HepG2 (cell line): ENCODE results near the gene SLC50A1. TPM values are rescaled to one million over a fixed set of nuclear protein-coding genes. Genes with fewer than 3 reads are reported as not detected.

Source experiments
- ATF6 ChIP-seq: sonication (generic); formaldehyde crosslinking; conservative IDR thresholded peaks from 2 replicates; pipeline ENCODE4 v1.4.0; 2020; ENCODE audit warnings: missing genetic modification reagents
- GMEB1 ChIP-seq: sonication (generic); formaldehyde crosslinking; IDR thresholded peaks from 2 replicates; pipeline ENCODE4 v1.5.1; 2020; ENCODE audit warnings: missing genetic modification reagents, mild to moderate bottlenecking, borderline replicate concordance
- HOMEZ ChIP-seq: IDR thresholded peaks from 2 replicates; pipeline ENCODE4 v1.6.1; 2016; ENCODE audit warnings: low read depth
- ISL2 ChIP-seq: sonication (generic); formaldehyde crosslinking; IDR thresholded peaks from 2 replicates; pipeline ENCODE4 v1.5.0; 2020; ENCODE audit warnings: missing genetic modification reagents
- PHF21A ChIP-seq: sonication (generic); formaldehyde crosslinking; IDR thresholded peaks from 2 replicates; pipeline ENCODE4 v1.5.0; 2020; ENCODE audit warnings: mild to moderate bottlenecking, missing genetic modification reagents
- POGK ChIP-seq: sonication (generic); formaldehyde crosslinking; conservative IDR thresholded peaks from 2 replicates; pipeline ENCODE4 v1.8.0; 2022; ENCODE audit warnings: mild to moderate bottlenecking, moderate library complexity, missing genetic modification reagents
- SNAPC5 ChIP-seq: sonication (generic); formaldehyde crosslinking; IDR thresholded peaks from 2 replicates; pipeline ENCODE4 v1.8.1; 2023; ENCODE audit warnings: mild to moderate bottlenecking, missing genetic modification reagents, borderline replicate concordance
- STAG1 ChIP-seq: sonication (generic); formaldehyde crosslinking; IDR thresholded peaks from 2 replicates; pipeline ENCODE4 v1.4.0; 2020; ENCODE audit warnings: missing genetic modification reagents
- TBX3 ChIP-seq: fragments of 450-650 bp; IDR thresholded peaks from 2 replicates; pipeline ENCODE4 v1.6.1; 2017; ENCODE audit warnings: antibody characterized with exemption, mild to moderate bottlenecking, inconsistent platforms, borderline replicate concordance
- U2AF1 ChIP-seq: fragments of 200-400 bp; formaldehyde crosslinking; optimal IDR thresholded peaks from 2 replicates; pipeline ENCODE3; 2017; ENCODE audit warnings: mild to moderate bottlenecking, low read depth, low read length
- ZKSCAN8 ChIP-seq: IDR thresholded peaks from 2 replicates; pipeline ENCODE4 v1.6.1; 2016; ENCODE audit warnings: borderline replicate concordance, missing genetic modification reagents, missing compliant biosample characterization
- ZNF18 ChIP-seq: sonication (generic); formaldehyde crosslinking; IDR thresholded peaks from 2 replicates; pipeline ENCODE4 v1.8.0; 2022; ENCODE audit warnings: mild to moderate bottlenecking, missing genetic modification reagents; ENCODE audit not compliant: insufficient replicate concordance
- ZNF280D ChIP-seq: sonication (generic); formaldehyde crosslinking; IDR thresholded peaks from 2 replicates; pipeline ENCODE4 v1.5.1; 2020; ENCODE audit warnings: mild to moderate bottlenecking, missing genetic modification reagents
- ZNF33A ChIP-seq: sonication (generic); formaldehyde crosslinking; IDR thresholded peaks from 2 replicates; pipeline ENCODE4 v1.5.1; 2020; ENCODE audit warnings: missing genetic modification reagents, mild to moderate bottlenecking, moderate library complexity, borderline replicate concordance
- ZNF44 ChIP-seq: sonication (generic); formaldehyde crosslinking; IDR thresholded peaks from 2 replicates; pipeline ENCODE4 v1.5.1; 2020; ENCODE audit warnings: mild to moderate bottlenecking, missing genetic modification reagents
- ZNF496 ChIP-seq: sonication (generic); formaldehyde crosslinking; IDR thresholded peaks from 2 replicates; pipeline ENCODE4 v1.8.1; 2023; ENCODE audit warnings: mild to moderate bottlenecking, moderate library complexity, missing genetic modification reagents; ENCODE audit not compliant: insufficient replicate concordance
- ZNF629 ChIP-seq: sonication (generic); formaldehyde crosslinking; conservative IDR thresholded peaks from 2 replicates; pipeline ENCODE4 v1.5.0; 2020; ENCODE audit warnings: missing genetic modification reagents
- polyA plus RNA-seq, 8 experiments: library from polyadenylated mRNA; depleted of rRNA in 3 of 8; stranded (reverse) in 7 of 8; unstranded in 1 of 8; fragments of >200 nt; fragmentation: Illumina TruSeq in 4 of 8; extraction: Trizol in 4 of 8; gene quantifications; 2 replicates each; pipeline versions ENCODE4 v1.2.1 to v1.2.3, GENCODE V29; 2011 to 2016; ENCODE audit warnings: low read depth in 4 of 8, missing spikeins in 1 of 8, mixed read lengths in 1 of 8; ENCODE audit not compliant: insufficient read depth in 1 of 8
- total RNA-seq, 5 experiments: library from RNA; depleted of rRNA; stranded (reverse); fragments of >200 nt; fragmentation: Illumina TruSeq; extraction: Trizol; gene quantifications; 2 replicates each; pipeline ENCODE4 v1.2.3, GENCODE V29; 2016; ENCODE audit warnings: low read depth in 1 of 5

SLC50A1 gene
- total and polyA plus RNA-seq, 2 of the 13 experiments (the other 11 are each of a cell fraction or from before 2014, with no cell fraction given): 22.5 to 46.8 TPM

- TF ChIP-seq POGK (CRISPR knock-in tag) (no peak), U2AF1 (no peak), ZNF496 (no peak), STAG1 (peak; percentile 62), TBX3 (0 out of 2 replicates have a peak, but pooled peaks have one; percentile 17), ZNF280D (CRISPR knock-in tag) (no peak), GMEB1 (CRISPR knock-in tag) (no peak), ATF6 (CRISPR knock-in tag) (no peak), ZNF44 (CRISPR knock-in tag) (no peak), PHF21A (no peak), ZKSCAN8 (no peak), SNAPC5 (no peak), ZNF33A (CRISPR knock-in tag) (no peak), ZNF18 (CRISPR knock-in tag) (no peak), ZNF629 (CRISPR knock-in tag) (no peak), ISL2 (no peak), HOMEZ (0 out of 2 replicates have a peak, but pooled peaks have one; percentile 12)
Measured at GRCh38 chr1:155176544-155177071, 41.0 kb downstream of the SLC50A1 start (continued).
